Right lobe of liver (tissue), 4 donors: ENCODE measurements around the gene TMEM120B.

ENCODE experiments used
- CTCF ChIP-seq, 4 donors: fragments of 200-600 bp in 3 of 4; fragments of 450-650 bp in 1 of 4; IDR thresholded peaks; one replicate each; pipeline versions ENCODE4 v1.5.1 to v1.8.0; 2016 to 2022; ENCODE audit warnings: antibody characterized with exemption in 4 of 4, mild to moderate bottlenecking in 2 of 4
- POLR2A ChIP-seq: fragments of 450-650 bp; IDR thresholded peaks from one replicate; pipeline ENCODE4 v1.6.1; 2017; ENCODE audit warnings: antibody characterized with exemption, mild to moderate bottlenecking
- donor health status: DM: no; HTN: no; CAD: no.
- donor health status: DM: no; HTN: no; CAD: no.
- donor health status: DM: no; HTN: yes; CAD: no.

- TF ChIP-seq POLR2A (no peak), CTCF (IDR thresholded peaks at IDR 0.05) (no peak)
Measured at GRCh38 chr12:121750507-121750955, 38.0 kb downstream of the TMEM120B start.
